Smooth muscle cell (in vitro differentiated cells): ENCODE results near the gene TNKS2. TPM values are rescaled to one million over a fixed set of nuclear protein-coding genes. Genes with fewer than 3 reads are reported as not detected.
A peak's percentile ranks its signal among the peaks of the same experiment; 100 is the strongest.

ENCODE experiments used
- DNase-seq: peaks from one replicate; lab custom pipeline; 2025; ENCODE audit not compliant: unreplicated experiment; lab: John Stamatoyannopoulos, UW
- H2AFZ ChIP-seq: fragments of 200-600 bp; sonication (generic); 2 replicates; pipeline ENCODE4 v1.6.0; 2016; ENCODE audit warnings: antibody characterized with exemption, low read depth, mild to moderate bottlenecking
- H3F3A ChIP-seq: fragments of 200-600 bp; sonication (generic); 2 replicates; pipeline ENCODE4 v1.6.0; 2017; ENCODE audit warnings: antibody characterized with exemption, low read depth
- H3K27ac ChIP-seq: fragments of 200-600 bp; sonication (generic); 2 replicates; pipeline ENCODE4 v1.5.1; 2016; ENCODE audit warnings: low read depth, mild to moderate bottlenecking
- H3K27me3 ChIP-seq: fragments of 200-600 bp; sonication (generic); 2 replicates; pipeline ENCODE4 v1.6.1; 2016; ENCODE audit warnings: low read depth, mild to moderate bottlenecking
- H3K36me3 ChIP-seq: fragments of 200-600 bp; sonication (generic); 2 replicates; pipeline ENCODE4 v1.5.1; 2016; ENCODE audit warnings: low read depth
- H3K4me1 ChIP-seq: fragments of 200-600 bp; sonication (generic); 2 replicates; pipeline ENCODE4 v1.5.1; 2016; ENCODE audit warnings: low read depth
- H3K4me2 ChIP-seq: fragments of 200-600 bp; sonication (generic); 2 replicates; pipeline ENCODE4 v1.6.0; 2016; ENCODE audit warnings: mild to moderate bottlenecking
- H3K4me3 ChIP-seq: fragments of 200-600 bp; sonication (generic); 2 replicates; pipeline ENCODE4 v1.5.1; 2016; ENCODE audit warnings: mild to moderate bottlenecking
- H3K79me2 ChIP-seq: fragments of 200-600 bp; sonication (generic); 2 replicates; pipeline ENCODE4 v1.6.0; 2016; ENCODE audit warnings: low read depth, mild to moderate bottlenecking
- H3K9ac ChIP-seq: fragments of 200-600 bp; sonication (generic); 2 replicates; pipeline ENCODE4 v1.6.0; 2016; ENCODE audit warnings: low read depth
- H3K9me3 ChIP-seq: fragments of 200-600 bp; sonication (generic); replicated peaks from 2 replicates; pipeline ENCODE4 v1.5.1; 2016; ENCODE audit warnings: low read depth
- H4K20me1 ChIP-seq: fragments of 200-600 bp; sonication (generic); 2 replicates; pipeline ENCODE4 v1.6.0; 2016; ENCODE audit warnings: low read depth
- whole genome bisulfite sequencing: methylation state at CpG from one replicate; pipeline ENCODE4 v1.1.7; 2016; ENCODE audit warnings: low lambda C conversion rate; 5-methylcytosine and 5-hydroxymethylcytosine counted together
- polyA plus RNA-seq: library from polyadenylated mRNA; unstranded; fragments of >200 nt; fragmentation: Nextera tagmentation; extraction: Ambion mirVana; gene quantifications from 2 replicates; pipeline ENCODE4 v1.2.1, GENCODE V29; 2016
- total RNA-seq: library from RNA; depleted of rRNA; stranded (reverse); fragments of >200 nt; gene quantifications from 2 replicates; pipeline ENCODE4 v1.2.3, GENCODE V29; 2014
- TF ChIP-seq, protein P1 (sequence below): fragments of 200-600 bp; sonication (generic); IDR thresholded peaks from 2 replicates; pipeline ENCODE4 v1.5.1; 2017; ENCODE audit warnings: borderline replicate concordance, mild to moderate bottlenecking, antibody characterized with exemption; ENCODE audit not compliant: insufficient read depth, poor library complexity, severe bottlenecking

The TNKS2 gene
- total and polyA plus RNA-seq, 2 experiments from 2014 or later: 12.1 to 45.6 TPM

DNA sequence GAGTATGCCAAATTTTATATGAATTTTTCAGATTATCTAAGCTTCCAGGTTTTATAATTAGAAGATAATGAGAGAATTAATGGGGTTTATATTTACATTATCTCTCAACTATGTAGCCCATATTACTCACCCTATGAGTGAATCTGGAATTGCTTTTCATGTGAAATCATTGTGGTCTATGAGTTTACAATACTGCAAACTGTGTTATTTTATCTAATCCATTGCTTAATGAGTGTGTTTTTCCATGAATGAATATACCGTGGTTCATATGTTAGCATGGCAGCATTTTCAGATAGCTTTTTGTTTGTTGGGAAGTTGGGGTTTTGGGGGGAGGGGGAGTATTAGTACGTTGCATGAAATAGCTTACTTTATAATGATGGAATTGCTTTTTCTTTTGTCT lies 66.5 kb downstream of the TNKS2 start:
- H3K9ac ChIP-seq: no peak overlapping the region
- WGBS: 25% methylated on average over 2 of the region's 2 CpGs
- peak overlapping the region; percentile 62 for H3K4me2 ChIP-seq
- peaks cover 8% of the 10 kb centered on the region for H4K20me1 ChIP-seq
- H3K79me2 ChIP-seq: no peaks in the 10 kb centered on the region
- TF ChIP-seq, protein P1, sequence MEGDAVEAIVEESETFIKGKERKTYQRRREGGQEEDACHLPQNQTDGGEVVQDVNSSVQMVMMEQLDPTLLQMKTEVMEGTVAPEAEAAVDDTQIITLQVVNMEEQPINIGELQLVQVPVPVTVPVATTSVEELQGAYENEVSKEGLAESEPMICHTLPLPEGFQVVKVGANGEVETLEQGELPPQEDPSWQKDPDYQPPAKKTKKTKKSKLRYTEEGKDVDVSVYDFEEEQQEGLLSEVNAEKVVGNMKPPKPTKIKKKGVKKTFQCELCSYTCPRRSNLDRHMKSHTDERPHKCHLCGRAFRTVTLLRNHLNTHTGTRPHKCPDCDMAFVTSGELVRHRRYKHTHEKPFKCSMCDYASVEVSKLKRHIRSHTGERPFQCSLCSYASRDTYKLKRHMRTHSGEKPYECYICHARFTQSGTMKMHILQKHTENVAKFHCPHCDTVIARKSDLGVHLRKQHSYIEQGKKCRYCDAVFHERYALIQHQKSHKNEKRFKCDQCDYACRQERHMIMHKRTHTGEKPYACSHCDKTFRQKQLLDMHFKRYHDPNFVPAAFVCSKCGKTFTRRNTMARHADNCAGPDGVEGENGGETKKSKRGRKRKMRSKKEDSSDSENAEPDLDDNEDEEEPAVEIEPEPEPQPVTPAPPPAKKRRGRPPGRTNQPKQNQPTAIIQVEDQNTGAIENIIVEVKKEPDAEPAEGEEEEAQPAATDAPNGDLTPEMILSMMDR: no peak
- DNase-seq: no peak
- H3K27ac ChIP-seq: peak overlapping the region; percentile 71
- no peaks in the 10 kb centered on the region for H3K27me3 ChIP-seq
- H3K9me3 ChIP-seq: no peaks in the 10 kb centered on the region
- H3F3A ChIP-seq: peaks cover 7% of the 10 kb centered on the region
- H3K4me1 ChIP-seq: peaks cover 17% of the 10 kb centered on the region
- no peaks in the 10 kb centered on the region for H3K36me3 ChIP-seq
- H2AFZ ChIP-seq: no peak overlapping the region
- no peak overlapping the region for H3K4me3 ChIP-seq

DNA sequence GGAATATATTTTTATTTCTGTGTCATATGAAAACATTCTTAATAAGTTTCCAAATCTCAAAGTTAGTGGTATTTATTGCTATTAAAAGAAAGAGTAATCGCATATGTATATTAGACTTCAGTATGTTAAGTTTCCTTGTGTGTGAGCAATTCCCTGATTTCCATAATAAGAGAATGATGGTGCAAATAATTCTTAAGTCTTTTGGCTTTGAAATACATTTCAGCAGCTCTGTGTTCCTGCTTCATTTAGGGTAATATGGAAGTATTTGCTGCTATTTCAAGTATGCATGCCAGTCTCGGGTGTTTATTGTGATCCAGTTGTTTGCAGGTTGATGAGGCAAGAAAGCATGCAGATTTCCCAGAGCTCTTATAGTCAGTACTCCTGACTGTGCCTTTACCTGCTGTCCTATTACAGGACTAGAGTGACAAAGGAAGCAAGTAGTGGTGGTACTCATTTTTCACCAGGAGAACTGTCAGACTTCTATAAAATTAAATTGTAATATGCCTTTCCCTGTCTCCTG lies 67.4 kb downstream of the TNKS2 start:
- DNase-seq: no peak
- no peaks in the 10 kb centered on the region for H3K36me3 ChIP-seq
- TF ChIP-seq, protein P1: no peak
- peak overlapping the region; percentile 62 for H3K4me2 ChIP-seq
- no peak overlapping the region for H3K9ac ChIP-seq
- no peaks in the 10 kb centered on the region for H3K9me3 ChIP-seq
- H3K27ac ChIP-seq: peak overlapping the region; percentile 71
- H3K27me3 ChIP-seq: no peaks in the 10 kb centered on the region
- WGBS: 73% methylated on average over 2 of the region's 2 CpGs
- peaks cover 17% of the 10 kb centered on the region for H3K4me1 ChIP-seq
- H2AFZ ChIP-seq: no peak overlapping the region
- H3F3A ChIP-seq: peaks cover 7% of the 10 kb centered on the region
- H4K20me1 ChIP-seq: peaks cover 8% of the 10 kb centered on the region
- H3K4me3 ChIP-seq: no peak overlapping the region
- no peaks in the 10 kb centered on the region for H3K79me2 ChIP-seq

GRCh38 chr10:91875156-91875555 lies 76.9 kb downstream of the TNKS2 start:
- Histone ChIP-seq H3K4me2 (no peak overlapping the region), H3K9ac (no peak overlapping the region), H3F3A (peaks cover 3% of the 10 kb centered on the region), H3K36me3 (no peaks in the 10 kb centered on the region), H3K9me3 (no peaks in the 10 kb centered on the region), H4K20me1 (no peaks in the 10 kb centered on the region), H3K79me2 (no peaks in the 10 kb centered on the region), H3K4me3 (no peak overlapping the region), H3K4me1 (peaks cover 12% of the 10 kb centered on the region), H3K27ac (no peak overlapping the region), H3K27me3 (no peaks in the 10 kb centered on the region), H2AFZ (no peak overlapping the region)
- DNase-seq: no peak
- WGBS: 90% methylated on average over 2 of the region's 2 CpGs
- TF ChIP-seq, protein P1: no peak

- 36% methylated on average over 1 of the region's 1 CpG for WGBS
- peaks cover 7% of the 10 kb centered on the region for H3F3A ChIP-seq
These were observed 77.6 kb downstream of the TNKS2 start for GRCh38 chr10:91875779-91876178.

More at GRCh38 chr10:91875779-91876178, 77.6 kb downstream of the TNKS2 start:
- Histone ChIP-seq H3K27ac (no peak overlapping the region), H3K36me3 (no peaks in the 10 kb centered on the region), H3K4me3 (no peak overlapping the region), H3K9me3 (no peaks in the 10 kb centered on the region), H3K79me2 (no peaks in the 10 kb centered on the region), H3K4me1 (peaks cover 18% of the 10 kb centered on the region), H2AFZ (no peak overlapping the region), H3K9ac (no peak overlapping the region), H3K27me3 (no peaks in the 10 kb centered on the region), H4K20me1 (no peaks in the 10 kb centered on the region), H3K4me2 (no peak overlapping the region)
- TF ChIP-seq, protein P1: no peak
- DNase-seq: no peak
